HG02840 (cell line): ENCODE data around the gene TM4SF20.

Experiments
- ATAC-seq: cut with Tn5 transposase; IDR thresholded peaks from one replicate; pipeline ENCODE4 v1.9.1; 2021; ENCODE audit warnings: mild to moderate bottlenecking, moderate library complexity, moderate number of reproducible peaks; ENCODE audit not compliant: unreplicated experiment, low FRiP score

The TM4SF20 gene, protein sequence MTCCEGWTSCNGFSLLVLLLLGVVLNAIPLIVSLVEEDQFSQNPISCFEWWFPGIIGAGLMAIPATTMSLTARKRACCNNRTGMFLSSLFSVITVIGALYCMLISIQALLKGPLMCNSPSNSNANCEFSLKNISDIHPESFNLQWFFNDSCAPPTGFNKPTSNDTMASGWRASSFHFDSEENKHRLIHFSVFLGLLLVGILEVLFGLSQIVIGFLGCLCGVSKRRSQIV

DNA sequence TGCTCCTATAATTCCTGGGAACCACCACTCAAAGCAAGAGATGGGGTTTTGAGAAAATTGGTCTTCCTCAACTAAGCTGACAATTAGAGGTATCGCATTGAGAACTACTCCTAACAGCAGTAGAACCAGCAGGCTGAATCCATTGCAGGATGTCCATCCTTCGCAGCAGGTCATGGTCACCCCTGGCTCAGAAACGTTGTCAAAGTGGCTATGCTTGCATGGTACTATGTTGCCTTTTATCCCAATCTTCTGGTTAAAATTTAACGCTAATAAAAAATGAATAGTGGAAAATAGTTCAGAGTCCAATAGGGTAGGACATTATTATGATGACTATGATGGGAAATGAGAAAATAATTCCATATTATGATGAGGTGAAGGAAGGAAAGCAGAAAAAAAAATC lies at the start of gene TM4SF20:
TM4SF20 (minus strand) TSS at position 212 of the 400 bp plus-strand sequence; CDS start at position 174, 38 bp downstream.
- no peak for ATAC-seq

DNA sequence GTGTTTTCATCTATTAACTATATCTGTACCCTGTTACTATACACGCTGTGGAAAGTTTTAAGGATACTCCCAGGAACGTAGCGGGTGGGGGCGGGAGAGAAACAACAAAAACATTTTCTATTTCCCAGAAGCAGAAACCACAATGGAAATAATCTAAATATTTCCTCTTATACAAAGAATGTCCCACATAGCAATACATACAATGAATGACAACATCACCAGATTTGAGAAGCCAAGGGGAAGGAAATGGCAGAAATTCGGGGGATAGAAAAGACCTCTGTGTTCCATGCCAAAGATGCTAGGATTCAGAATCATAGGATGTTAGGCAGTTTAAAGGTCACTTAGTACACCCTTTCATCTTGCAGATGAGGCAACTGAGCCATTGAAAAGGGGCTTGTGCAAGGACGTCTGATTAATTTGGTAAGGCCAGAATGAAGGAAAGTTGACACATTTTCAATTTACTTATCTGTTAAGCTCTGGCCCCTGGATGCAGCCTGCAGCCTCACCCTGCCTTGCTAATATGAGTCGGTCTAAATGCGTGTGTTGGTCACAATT lies 49.7 kb upstream of the TM4SF20 start:
- no peak for ATAC-seq

DNA sequence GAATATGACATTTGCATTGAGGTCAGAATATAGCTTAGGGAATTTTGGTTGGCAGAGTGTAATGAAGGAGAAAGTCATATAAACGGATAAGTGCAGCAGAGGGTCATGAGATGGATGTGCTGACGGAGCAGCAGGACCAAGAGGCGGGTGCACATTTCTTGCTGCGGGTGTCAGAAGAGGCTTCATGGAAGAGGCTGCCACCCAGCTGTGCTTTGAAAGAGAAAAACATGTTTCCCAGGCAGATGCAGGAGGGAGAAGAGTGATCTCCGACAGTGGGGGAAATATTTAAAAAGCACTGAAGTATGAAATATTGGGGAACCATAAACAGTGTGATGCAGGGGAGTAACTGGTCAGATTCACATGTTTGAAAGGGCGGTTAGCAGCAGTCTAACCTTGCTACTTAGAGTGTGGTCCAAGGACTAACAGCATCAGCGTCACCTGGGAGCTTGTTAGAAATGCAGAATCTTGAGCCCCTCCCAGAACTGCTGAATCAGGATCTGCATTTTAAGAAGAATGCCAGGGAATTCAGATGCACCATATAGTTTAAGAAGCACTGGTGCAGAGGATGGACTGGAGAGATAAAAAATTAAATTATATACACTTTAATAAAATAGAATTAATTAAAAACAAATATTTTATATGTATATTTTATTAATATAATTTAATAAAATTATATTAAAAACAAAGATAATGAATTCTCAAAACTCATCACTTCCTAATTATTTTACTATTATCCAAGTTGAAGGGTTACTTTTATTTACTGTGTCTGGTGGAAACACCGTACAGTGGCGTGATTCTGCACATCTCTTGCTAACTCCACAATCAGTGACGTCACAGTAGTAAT lies 44.8 kb upstream of the TM4SF20 start:
- ATAC-seq, result no peak

DNA sequence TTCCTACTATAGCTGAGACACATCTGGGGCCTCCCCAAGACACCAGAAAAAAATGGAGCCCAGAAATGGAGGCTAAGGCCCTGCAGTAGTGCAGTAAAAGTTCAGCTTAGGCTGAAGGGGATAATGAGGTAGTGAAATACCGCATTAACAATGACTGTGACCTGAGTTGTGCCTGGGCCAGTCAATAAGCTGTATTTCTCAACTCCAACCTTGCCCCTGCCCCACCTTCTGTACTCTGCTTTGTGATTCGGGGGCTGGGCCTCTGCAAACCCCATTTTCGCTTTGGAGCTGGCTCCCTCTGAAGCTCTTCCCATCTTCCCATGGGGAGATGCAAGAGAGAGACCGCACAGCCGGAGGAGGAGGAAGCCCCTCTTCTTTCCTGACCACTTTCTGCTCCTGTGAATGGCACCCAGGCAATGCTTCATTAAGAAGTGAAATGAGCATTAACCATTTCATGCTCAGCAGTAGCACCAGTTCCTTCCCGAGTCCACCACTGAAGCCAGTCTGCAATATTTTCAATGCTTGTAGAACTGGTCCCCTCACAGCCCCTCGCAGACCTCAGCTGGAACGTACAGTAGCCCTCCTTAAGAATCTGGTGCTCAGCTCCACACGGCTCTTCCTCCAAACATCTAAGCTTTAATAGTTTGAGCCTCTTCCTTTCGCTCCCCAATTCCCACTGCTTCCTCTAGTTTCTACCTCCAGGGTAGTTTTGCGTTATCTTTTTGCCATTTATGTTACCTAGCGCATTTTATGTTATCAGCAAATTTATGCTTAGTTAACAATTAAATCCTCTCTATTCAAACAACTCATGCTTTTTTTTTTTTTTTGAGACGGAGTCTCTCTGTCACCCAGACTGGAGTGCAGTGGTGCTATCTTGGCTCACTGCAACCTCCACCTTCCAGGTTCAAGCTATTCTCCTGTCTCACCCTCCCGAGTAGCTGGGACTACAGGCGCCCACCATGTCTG lies 41.3 kb upstream of the TM4SF20 start:
- no peak for ATAC-seq

DNA sequence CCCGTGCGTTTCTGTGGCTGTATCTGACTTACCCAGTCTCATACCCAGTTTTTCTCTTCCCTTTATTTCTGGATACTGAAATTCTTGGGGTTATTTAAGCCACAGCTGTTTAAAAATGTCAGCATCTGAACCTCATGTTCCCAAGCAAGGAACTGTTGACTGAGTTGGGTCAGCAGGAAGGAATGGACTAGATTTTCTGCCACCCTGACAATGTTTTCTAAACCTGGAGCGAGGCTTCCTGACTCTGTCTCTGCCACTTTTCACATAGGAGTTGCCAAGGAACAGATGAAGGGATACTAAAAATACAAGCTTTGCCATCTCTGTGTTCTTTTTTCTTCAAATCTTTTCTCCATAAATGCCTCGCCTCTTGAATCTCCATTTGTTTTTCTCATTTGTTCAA lies 37.6 kb upstream of the TM4SF20 start:
- no peak for ATAC-seq

DNA sequence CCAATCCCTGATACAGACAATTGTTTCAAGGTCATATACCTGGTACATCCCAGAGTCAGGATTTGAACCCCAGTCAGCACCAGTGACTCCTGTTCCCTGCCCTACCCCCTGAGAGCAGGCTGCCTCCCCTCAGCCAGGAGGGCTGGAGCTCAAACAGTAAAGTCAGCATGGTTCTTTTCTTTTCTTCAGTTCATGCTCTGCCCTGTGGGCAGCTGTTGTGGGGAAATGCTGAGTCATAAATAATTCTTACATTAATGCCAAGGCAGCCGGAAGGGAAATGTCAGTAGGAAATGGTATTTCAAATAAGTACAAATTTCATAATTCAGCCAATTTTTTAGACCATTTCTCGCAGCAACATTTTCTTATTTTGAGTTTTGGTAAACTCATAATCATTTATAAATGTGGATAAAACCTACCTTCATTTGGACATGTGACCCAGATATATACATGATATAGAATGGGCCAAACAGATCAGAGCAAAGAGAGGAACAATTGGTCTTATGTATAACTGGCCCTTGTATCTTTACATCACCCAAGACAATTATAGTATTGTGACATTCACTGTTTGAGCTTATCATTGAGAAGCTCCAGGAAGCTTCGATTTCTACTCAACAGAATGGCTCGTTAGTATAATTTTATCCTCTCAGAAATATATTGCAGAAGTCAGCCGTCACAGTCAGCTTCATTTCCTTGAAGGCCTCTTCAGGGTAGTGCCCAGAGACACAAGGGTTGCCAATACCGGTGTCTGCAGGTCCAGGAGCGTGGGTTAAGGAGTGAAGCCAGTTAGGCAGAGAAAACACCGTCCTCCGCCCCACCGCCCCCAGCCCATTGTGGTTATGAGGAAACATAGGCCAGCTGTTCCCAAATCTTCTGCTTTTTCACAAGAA lies 36.7 kb upstream of the TM4SF20 start:
- ATAC-seq, result no peak

DNA sequence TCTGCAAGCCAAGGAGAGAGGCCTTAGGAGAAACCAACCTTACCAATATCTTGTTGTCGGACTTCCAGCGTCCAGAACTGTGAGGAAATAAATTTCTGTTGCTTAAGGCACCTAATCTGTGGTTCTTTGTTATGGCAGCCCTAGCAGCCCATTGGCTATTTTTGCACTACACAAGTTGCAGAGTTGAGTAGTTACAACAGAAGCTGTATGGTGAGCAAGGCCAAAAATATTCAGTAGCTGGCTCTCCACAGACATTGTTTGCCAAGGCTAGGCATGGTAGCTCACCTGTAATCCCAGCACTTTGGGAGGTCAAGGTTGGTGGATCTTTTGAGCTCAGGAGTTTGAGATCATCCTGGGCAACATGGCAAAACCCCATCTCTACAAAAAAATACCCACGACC lies 35.7 kb upstream of the TM4SF20 start:
- no peak for ATAC-seq

DNA sequence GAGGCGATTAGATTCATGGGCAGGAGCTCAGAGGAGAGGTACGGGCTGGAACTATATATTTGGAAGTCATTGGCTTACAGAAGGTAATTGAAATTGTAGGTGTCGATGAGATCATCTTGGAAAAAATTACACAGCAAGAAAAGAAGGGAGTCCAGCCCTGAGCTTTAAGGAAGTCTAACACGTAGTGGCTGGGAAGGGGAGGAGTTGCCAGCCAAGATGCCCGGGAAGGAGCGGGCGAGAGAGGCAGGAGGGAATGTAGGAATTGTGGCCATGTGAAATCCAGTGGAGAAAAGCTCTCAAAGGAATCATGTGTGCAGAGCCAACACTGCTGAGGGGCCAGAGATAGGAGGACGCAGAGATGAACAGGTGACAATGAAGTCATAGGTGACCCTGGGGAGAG lies 34.3 kb upstream of the TM4SF20 start:
- ATAC-seq, result no peak

DNA sequence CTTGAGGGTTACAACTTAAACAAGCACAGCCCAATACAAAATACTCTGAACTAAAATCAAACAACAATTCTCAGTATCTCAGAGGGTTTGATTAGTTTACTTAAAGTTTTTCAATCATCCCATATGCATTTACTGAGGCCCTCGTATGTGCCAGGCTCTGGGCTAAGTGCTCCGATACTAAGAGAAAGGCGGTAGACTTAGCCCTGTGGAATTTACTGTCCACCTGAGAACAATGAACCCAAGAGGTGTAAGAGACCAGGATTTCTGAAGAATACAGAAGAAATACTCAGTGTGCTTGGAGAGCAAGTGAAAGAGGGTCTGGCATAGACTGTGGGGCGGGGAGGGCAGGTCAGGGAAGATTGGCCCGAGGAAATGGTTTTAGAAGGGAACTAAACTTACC lies 33.8 kb upstream of the TM4SF20 start:
- no peak for ATAC-seq

GRCh38 chr2:227411990-227412350 lies 32.9 kb upstream of the TM4SF20 start:
- ATAC-seq, result no peak

GRCh38 chr2:227411320-227411989 lies 32.3 kb upstream of the TM4SF20 start:
- ATAC-seq, result peak; percentile 56

- no peak for ATAC-seq
These were observed 31.1 kb upstream of the TM4SF20 start for GRCh38 chr2:227410191-227410590.

- ATAC-seq, result no peak
These were observed 28.6 kb upstream of the TM4SF20 start for GRCh38 chr2:227407591-227408151.

DNA sequence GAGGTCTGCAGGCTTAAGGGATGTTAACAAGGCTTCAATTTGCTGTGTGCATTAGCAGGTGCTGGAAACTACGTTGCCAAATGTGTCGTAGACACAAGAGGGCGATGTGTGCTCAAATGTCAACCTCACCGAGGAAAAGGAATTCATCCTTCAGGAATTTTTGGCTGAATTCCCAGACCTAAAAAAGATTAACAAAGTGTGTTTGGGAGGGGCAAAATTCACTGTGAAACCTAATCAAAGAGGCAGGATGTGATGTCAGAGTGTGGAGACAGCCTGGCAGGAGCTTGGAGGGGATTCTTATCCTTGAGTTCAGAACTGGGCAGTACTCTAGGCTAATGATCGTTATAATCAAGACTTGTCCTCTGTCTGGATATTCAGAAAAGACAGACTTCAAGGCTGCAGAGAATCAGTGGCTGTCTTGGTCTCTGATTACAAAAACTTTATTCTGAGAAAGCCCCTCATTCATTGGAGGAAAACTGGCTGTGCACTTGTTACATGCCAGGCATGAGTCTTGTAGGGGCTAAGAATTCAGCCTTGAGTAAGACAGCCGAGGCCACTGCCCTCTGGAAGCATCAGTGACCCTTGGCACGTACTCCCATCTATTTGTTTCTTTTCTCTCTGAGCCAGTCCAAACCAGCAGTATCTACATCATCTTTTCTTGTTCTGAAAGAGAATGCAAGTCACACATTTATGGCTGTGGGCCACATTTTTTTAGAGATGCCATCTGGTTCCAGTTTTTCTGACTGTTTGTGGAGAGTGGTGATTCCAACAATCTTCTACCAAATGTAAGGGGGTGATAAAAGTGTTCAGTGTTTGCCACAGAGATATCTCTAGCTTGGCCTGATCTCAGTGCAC lies 27.3 kb upstream of the TM4SF20 start:
- no peak for ATAC-seq

DNA sequence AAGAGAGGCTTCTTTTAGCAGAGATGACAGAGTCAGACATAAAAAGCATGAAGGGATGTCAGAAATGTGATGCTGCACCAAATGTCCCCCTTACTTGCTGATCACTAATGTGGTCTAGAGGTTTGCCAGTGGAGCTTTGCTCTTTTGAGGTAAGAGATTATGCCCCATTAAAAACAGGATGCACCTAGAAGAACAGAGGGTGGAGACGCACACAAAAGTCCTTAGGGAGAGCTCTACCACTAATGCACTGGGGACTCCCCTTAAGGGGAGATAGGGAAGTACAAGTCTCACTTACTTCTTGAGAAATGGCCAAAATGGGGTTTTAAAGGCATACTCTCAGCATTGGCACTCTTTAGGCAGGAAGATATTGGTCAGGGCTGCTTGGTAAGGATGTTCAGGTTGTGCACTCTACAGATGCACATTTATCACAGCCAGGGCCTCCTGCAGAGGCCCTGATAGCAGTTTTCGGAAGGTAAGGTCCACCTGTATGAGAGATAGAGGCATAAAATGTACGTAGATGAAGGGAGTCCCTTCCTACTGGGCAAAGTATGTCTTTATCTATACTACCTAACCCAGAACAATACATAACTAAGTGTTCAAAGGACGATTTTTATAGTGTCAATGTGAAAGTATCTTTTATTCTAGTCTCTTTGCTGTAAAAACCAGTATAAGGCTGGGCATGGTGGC lies 25.6 kb upstream of the TM4SF20 start:
- ATAC-seq, result no peak

GRCh38 chr2:227402959-227403358 lies 23.9 kb upstream of the TM4SF20 start:
- no peak for ATAC-seq

DNA sequence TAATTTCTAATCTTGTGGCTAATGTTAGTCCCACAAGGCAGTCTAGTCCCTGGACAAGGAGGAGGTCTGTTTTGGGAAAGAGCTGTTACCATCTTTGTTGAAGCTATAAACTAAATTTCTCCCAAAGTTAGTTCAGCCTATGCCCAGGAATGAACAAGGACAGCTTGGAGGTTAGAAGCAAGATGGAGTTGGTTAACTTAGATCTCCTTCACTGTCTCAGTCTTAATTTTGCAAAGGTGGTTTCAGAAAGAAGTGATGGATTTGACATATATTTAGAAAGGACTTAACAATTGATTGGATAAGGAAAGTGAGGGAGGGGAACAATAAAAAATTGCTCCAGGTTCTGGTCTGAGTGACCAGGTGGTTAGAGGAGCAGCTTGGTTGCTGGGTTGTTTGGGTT lies 23.2 kb upstream of the TM4SF20 start:
- no peak for ATAC-seq
